GM12878 (cell line): ENCODE results near the gene RMND1. TPM values are rescaled to one million over a fixed set of nuclear protein-coding genes. Genes with fewer than 3 reads are reported as not detected.

Source experiments
- ATAC-seq: fragments of 200-7000 bp; cut with Tn5 transposase; 3 replicates; pipeline ENCODE4 v1.9.1; 2020; ENCODE audit warnings: mild to moderate bottlenecking, moderate library complexity
- BruUV-seq: library from RNA; stranded (reverse); fragments of 400-500 nt; replicated peaks from 2 replicates; lab custom pipeline; 2021; lab: Mats Ljungman, UMichigan
- CTCF ChIA-PET: fragments of 300-600 bp; sonication (Branson Sonifier 250); formaldehyde crosslinking; extraction: SDS; loops from one replicate; lab custom pipeline; 2021; ENCODE audit warnings: inconsistent platforms; lab: Yijun Ruan, JAX
- POLR2A ChIA-PET: fragments of 350-600 bp; formaldehyde crosslinking; extraction: SDS; loops from one replicate; lab custom pipeline; 2021; ENCODE audit warnings: inconsistent platforms; lab: Charles Lee
- RAD21 ChIA-PET: fragments of 300-600 bp; sonication (Branson Sonifier 250); formaldehyde crosslinking; loops from one replicate; lab custom pipeline; 2023; ENCODE audit warnings: antibody characterized with exemption; ENCODE audit not compliant: unreplicated experiment; lab: Charles Lee
- SMC1A ChIA-PET: fragments of 300-600 bp; sonication (Branson Sonifier 250); formaldehyde crosslinking; loops from one replicate; lab custom pipeline; 2023; ENCODE audit not compliant: unreplicated experiment, uncharacterized antibody; lab: Charles Lee
- DNase-seq: peaks from one replicate; pipeline ENCODE4 v3.0.0-alpha.2; 2011; ENCODE audit warnings: low read depth, low spot score
- FAIRE-seq: peaks from 3 replicates; lab custom pipeline; 2011; peaks lifted over from hg19 to GRCh38; lab: Jason Lieb, UNC
- H2AFZ ChIP-seq: 2 replicates; pipeline ENCODE4 v1.6.0; 2011; ENCODE audit warnings: low read depth, low read length, control low read depth; ENCODE audit not compliant: control insufficient read depth
- H3K27ac ChIP-seq: 2 replicates; pipeline ENCODE4 v1.5.1; 2011; ENCODE audit warnings: control low read depth; ENCODE audit not compliant: control insufficient read depth, insufficient read depth
- H3K27me3 ChIP-seq, 2 experiments: replicated peaks in 1 of 2; 2 replicates each; pipeline versions ENCODE4 v1.6.0 to v1.6.1; 2011; ENCODE audit warnings: low read length in 1 of 2; ENCODE audit not compliant: control insufficient read depth in 2 of 2, insufficient read depth in 2 of 2
- H3K36me3 ChIP-seq, 2 experiments: 2 replicates each; pipeline ENCODE4 v1.5.1; 2011; ENCODE audit warnings: low read length in 1 of 2; ENCODE audit not compliant: control insufficient read depth in 2 of 2, insufficient read depth in 2 of 2
- H3K4me1 ChIP-seq: 2 replicates; pipeline ENCODE4 v1.6.1; 2011; ENCODE audit warnings: mild to moderate bottlenecking, low read length, moderate library complexity, mixed read lengths; ENCODE audit not compliant: control insufficient read depth, insufficient read depth
- H3K4me2 ChIP-seq: 2 replicates; pipeline ENCODE4 v1.6.0; 2011; ENCODE audit warnings: control low read depth; ENCODE audit not compliant: control insufficient read depth, insufficient read depth
- H3K4me3 ChIP-seq: fragments of 200-600 bp; sonication (generic); 2 replicates; pipeline ENCODE4 v1.5.1; 2016
- H3K79me2 ChIP-seq: 2 replicates; pipeline ENCODE4 v1.6.0; 2011; ENCODE audit warnings: low read length; ENCODE audit not compliant: control insufficient read depth, insufficient read depth
- H3K9ac ChIP-seq: 2 replicates; pipeline ENCODE4 v1.8.0; 2011; ENCODE audit warnings: low read length, control low read depth, mixed read lengths; ENCODE audit not compliant: control insufficient read depth, insufficient read depth
- H3K9me3 ChIP-seq: replicated peaks from 3 replicates; pipeline ENCODE4 v1.5.1; 2011; ENCODE audit warnings: mild to moderate bottlenecking, low read length; ENCODE audit not compliant: control insufficient read depth, insufficient read depth
- H4K20me1 ChIP-seq: 2 replicates; pipeline ENCODE4 v1.6.0; 2011; ENCODE audit not compliant: control insufficient read depth, insufficient read depth
- ASH2L ChIP-seq: fragments of 300-600, 200-600 bp; sonication (generic); IDR thresholded peaks from 2 replicates; pipeline ENCODE4 v1.6.1; 2017; ENCODE audit warnings: low read depth, mild to moderate bottlenecking, borderline replicate concordance
- ATF7 ChIP-seq: fragments of 450-650 bp; IDR thresholded peaks from 2 replicates; pipeline ENCODE4 v1.6.1; 2016; ENCODE audit warnings: low read depth, mild to moderate bottlenecking
- BACH1 ChIP-seq: fragments of 450-650 bp; IDR thresholded peaks from 2 replicates; pipeline ENCODE4 v1.6.1; 2017; ENCODE audit warnings: mild to moderate bottlenecking, borderline replicate concordance
- EGR1 ChIP-seq, 2 experiments: IDR thresholded peaks; 1 replicate in 1 of 2; 2 replicates in 1 of 2; pipeline ENCODE4 v1.6.1; 2011 to 2012; ENCODE audit warnings: low read depth in 2 of 2, low read length in 2 of 2, borderline replicate concordance in 1 of 2, mild to moderate bottlenecking in 1 of 2, moderate library complexity in 1 of 2
- FOS ChIP-seq: IDR thresholded peaks from 3 replicates; pipeline ENCODE4 v1.6.1; 2011; ENCODE audit warnings: borderline replicate concordance; ENCODE audit not compliant: insufficient read length; ENCODE audit errors: extremely low read depth
- MEF2A ChIP-seq: IDR thresholded peaks from 2 replicates; pipeline ENCODE4 v1.6.1; 2011; ENCODE audit warnings: low read depth, mild to moderate bottlenecking, low read length, moderate library complexity; ENCODE audit not compliant: insufficient read depth
- MXI1 ChIP-seq: fragments of 150-350 bp; IDR thresholded peaks from 2 replicates; pipeline ENCODE4 v1.6.1; 2011; ENCODE audit warnings: low read depth, mild to moderate bottlenecking, inconsistent platforms, low read length, improper control_type of control experiment
- NFXL1 ChIP-seq: fragments of 450-650 bp; IDR thresholded peaks from 2 replicates; pipeline ENCODE4 v1.6.1; 2017; ENCODE audit warnings: antibody characterized with exemption, mild to moderate bottlenecking, borderline replicate concordance
- NR2C2 ChIP-seq: IDR thresholded peaks from 2 replicates; pipeline ENCODE4 v1.6.1; 2011; ENCODE audit warnings: borderline replicate concordance, low read depth; ENCODE audit not compliant: control insufficient read depth, insufficient read length
- NRF1 ChIP-seq: conservative IDR thresholded peaks from 2 replicates; pipeline ENCODE4 v1.6.1; 2011; ENCODE audit warnings: mild to moderate bottlenecking, low read depth, low read length, improper control_type of control experiment
- POLR2AphosphoS2 ChIP-seq: IDR thresholded peaks from 2 replicates; pipeline ENCODE4 v1.6.1; 2011; ENCODE audit warnings: low read depth, mild to moderate bottlenecking, low read length, improper control_type of control experiment, moderate library complexity
- SRF ChIP-seq, 2 experiments: IDR thresholded peaks; 2 replicates each; pipeline ENCODE4 v1.6.1; 2011; ENCODE audit warnings: low read depth in 2 of 2, low read length in 2 of 2, mild to moderate bottlenecking in 1 of 2, moderate library complexity in 1 of 2
- TARDBP ChIP-seq: IDR thresholded peaks from 2 replicates; pipeline ENCODE4 v1.6.1; 2016; ENCODE audit warnings: borderline replicate concordance
- TCF12 ChIP-seq: IDR thresholded peaks from 2 replicates; pipeline ENCODE4 v1.6.1; 2011; ENCODE audit warnings: low read depth, mild to moderate bottlenecking, low read length
- ZNF687 ChIP-seq: fragments of 450-650 bp; IDR thresholded peaks from 2 replicates; pipeline ENCODE4 v1.6.1; 2017; ENCODE audit warnings: mild to moderate bottlenecking, moderate library complexity
- WGBS: methylation state at CpG from one replicate; pipeline ENCODE4 v1.1.6; 2016; ENCODE audit warnings: low lambda C conversion rate; ENCODE audit not compliant: insufficient replicate concordance, insufficient coverage; ENCODE audit errors: missing lambda C conversion rate; 5-methylcytosine and 5-hydroxymethylcytosine counted together
- in situ Hi-C: fragments of 300-500 bp; cut with MboI; formaldehyde crosslinking; loops from 9 replicates; pipeline ENCODE4 v1.14.3; 2018; ENCODE audit warnings: mixed read lengths
- intact Hi-C: fragments of 100-400 bp; cut with micrococcal nuclease; formaldehyde crosslinking; loops from one replicate; pipeline ENCODE4 v1.14.2; 2022; ENCODE audit not compliant: unreplicated experiment
- polyA plus RNA-seq, 11 experiments: library from polyadenylated mRNA; depleted of rRNA in 4 of 11; unstranded in 6 of 11; stranded (reverse) in 5 of 11; fragments of >200 nt; fragmentation: Nextera tagmentation in 4 of 11; fragmentation: Illumina TruSeq in 1 of 11; extraction: Ambion mirVana in 4 of 11; extraction: Trizol in 1 of 11; gene quantifications; 1 replicate in 1 of 11; 2 replicates in 10 of 11; pipeline versions ENCODE4 v1.2.1 to v1.2.3, GENCODE V29; 2011 to 2016; ENCODE audit warnings: inconsistent platforms in 2 of 11, missing spikeins in 2 of 11, low read depth in 1 of 11
- total RNA-seq, 4 experiments: library from RNA; depleted of rRNA in 3 of 4; stranded (reverse); fragments of >200 nt in 3 of 4; fragmentation: Illumina TruSeq in 1 of 4; extraction: Trizol in 1 of 4; gene quantifications; 2 replicates each; pipeline versions ENCODE4 v1.2.1 to v1.2.3, GENCODE V29; 2013 to 2021

The RMND1 gene
- total and polyA plus RNA-seq, 10 of the 15 experiments (the other 5 are each of a cell fraction or from before 2014, with no cell fraction given): 15.9 to 34.5 (median 21.4) TPM

GRCh38 chr6:151390276-151390850 is 61.6 kb downstream of the RMND1 start (continued):
- no peak for TF ChIP-seq ZNF687
- TF ChIP-seq, all 136 proteins: peak for 33

DNA sequence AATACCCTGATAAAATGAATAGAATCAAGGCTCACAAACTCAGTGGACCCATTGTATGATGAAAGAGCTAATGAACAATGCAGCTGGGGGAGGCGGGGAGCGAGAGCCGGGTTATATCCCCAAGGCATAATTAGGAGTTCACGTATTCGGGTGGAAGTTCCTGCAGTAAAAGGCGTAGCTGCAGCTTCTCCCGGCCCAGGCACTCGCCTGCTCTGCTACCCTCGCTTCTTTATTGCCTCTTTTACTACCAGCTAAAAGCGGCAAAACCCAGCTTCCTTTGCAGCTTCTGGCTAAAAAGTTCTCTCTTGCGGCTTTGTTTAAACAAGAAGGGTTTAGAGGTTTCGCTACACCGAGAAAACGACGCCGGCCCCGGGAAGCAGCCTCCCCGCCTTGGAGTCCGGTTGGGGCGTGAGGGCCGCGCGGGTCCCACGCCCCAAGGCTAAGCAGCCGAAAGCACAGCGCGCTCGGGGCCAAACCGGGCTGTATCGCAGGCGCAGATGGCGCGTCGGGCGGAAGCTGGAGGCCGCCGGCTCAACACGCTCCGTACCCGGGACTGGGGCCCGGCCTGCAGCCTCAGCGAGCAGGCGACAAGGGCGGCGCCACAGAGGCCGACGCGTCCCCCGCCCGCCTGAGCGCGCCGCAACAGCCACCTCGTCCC is 62.2 kb downstream of the RMND1 start:
- Histone ChIP-seq H3K4me3 (peak overlapping the region; percentile 81), H2AFZ (peak overlapping the region; percentile 71), H3K4me1 (peaks cover 29% of the 10 kb centered on the region)
- TF ChIP-seq SRF (IDR thresholded peaks at IDR 0.05; ENCODE audit: low read depth in 2 of 2, low read length in 2 of 2): no peak
- no peak for TF ChIP-seq POLR2AphosphoS2
- no peak; the same call in 1 of the 2 replicates for TF ChIP-seq TARDBP
- TF ChIP-seq EGR1 (IDR thresholded peaks at IDR 0.05; ENCODE audit: borderline replicate concordance in 1 of 2, low read depth in 2 of 2, low read length in 2 of 2): no peak
- peak; percentile 47; the same call in 1 of the 2 replicates for TF ChIP-seq TCF12
- TF ChIP-seq NR2C2: no peak
- TF ChIP-seq MEF2A: no peak
- no peak for TF ChIP-seq NRF1
- peak; percentile 38; the same call in 1 of the 2 replicates for TF ChIP-seq MXI1
- TF ChIP-seq ATF7: no peak
- no peak for TF ChIP-seq FOS
- no peak for TF ChIP-seq NFXL1
- peak; percentile 87 for TF ChIP-seq BACH1
- 0 out of 2 replicates have a peak, but pooled peaks have one; percentile 38 for TF ChIP-seq ASH2L

More for the DNA sequence above, 62.2 kb downstream of the RMND1 start:
- CTCF ChIA-PET: interaction anchor here (0.9 to 1.6 kb wide), 4 partner anchors 9 to 48 kb away, joined by 3 to 5 read pairs (median 3); no protein-coding TSS in a partner anchor
- intact Hi-C loops (loop anchor here (1.0 to 5.0 kb wide), 3 partner anchors 63 to 1593 kb away; partner anchors contain the start of genes FBXO5 and RMND1), in situ Hi-C loops (no loop called here)
- under 1% methylated on average over 40 of the region's 54 CpGs for WGBS
- Histone ChIP-seq H3K4me2 (peak overlapping the region; percentile 86), H3K36me3 (peaks cover 0 to 4% of the 10 kb centered on the region in 2 experiments; a peak in 1 of 4 replicates), H3K27ac (peak overlapping the region; percentile 96), H3K9ac (peak overlapping the region; percentile 99), H4K20me1 (0 out of 2 replicates have a peak, but pooled peaks cover 6% of the 10 kb centered on the region), H3K79me2 (peaks cover 87% of the 10 kb centered on the region), H3K27me3 (no peaks in the 10 kb centered on the region), H3K9me3 (no peaks in the 10 kb centered on the region)
- FAIRE-seq (no peak), DNase-seq (no peak), ATAC-seq (peak; percentile 80)
- POLR2A ChIA-PET: interaction anchor here (0.5 to 2.4 kb wide), 11 partner anchors 9 to 302 kb away, joined by 3 to 23 read pairs (median 4); partner anchors contain the start of gene RMND1
- SMC1A ChIA-PET: interaction anchor here (1.0 to 2.1 kb wide), 4 partner anchors 9 to 62 kb away, joined by 3 to 9 read pairs (median 4); partner anchors contain the start of gene RMND1
- RAD21 ChIA-PET: interaction anchor here (1.4 to 2.6 kb wide), 4 partner anchors 51 to 65 kb away, joined by 4 to 11 read pairs (median 8); partner anchors contain the start of gene RMND1
- no TSS peak for BruUV-seq
